SU-DHL-6 (cell line): ENCODE measurements around the gene GMPPA.

Experiments
- CTCF ChIP-seq: fragments of 200-600 bp; sonication (generic); IDR thresholded peaks from one replicate; pipeline ENCODE4 v1.5.1; 2017; ENCODE audit warnings: antibody characterized with exemption, mild to moderate bottlenecking, low read length, moderate library complexity; ENCODE audit not compliant: insufficient read depth, poor library complexity, severe bottlenecking
- EZH2phosphoT487 ChIP-seq: fragments of 200-600 bp; sonication (generic), shearing (Covaris generic); conservative IDR thresholded peaks from 2 replicates; pipeline ENCODE4 v1.6.1; 2018; ENCODE audit warnings: mild to moderate bottlenecking, antibody characterized with exemption, low read length, moderate library complexity, mixed read lengths

- TF ChIP-seq CTCF: no peak
- TF ChIP-seq EZH2phosphoT487: no peak
Observed at GRCh38 chr2:219483451-219484342, 15.0 kb upstream of the GMPPA start.
